Neural cell (in vitro differentiated cells): Measurements from ENCODE around the gene RYR2. TPM values are rescaled to one million over a fixed set of nuclear protein-coding genes. Genes with fewer than 3 reads are reported as not detected.

Experiments
- H2AFZ ChIP-seq: fragments of 200-600, 300-800 bp; sonication (generic), shearing (Covaris generic); 2 replicates; pipeline ENCODE4 v1.6.0; 2014; ENCODE audit warnings: low read depth, mild to moderate bottlenecking, antibody characterized with exemption, low read length, moderate library complexity
- H3F3A ChIP-seq: fragments of 200-600 bp; shearing (Covaris generic); 2 replicates; pipeline ENCODE4 v1.6.1; 2016; ENCODE audit warnings: mild to moderate bottlenecking, moderate library complexity, mixed read lengths, antibody characterized with exemption, low read length; ENCODE audit not compliant: insufficient read depth, poor library complexity, severe bottlenecking
- H3K27ac ChIP-seq: fragments of 200-600, 300-800 bp; sonication (generic), shearing (Covaris generic); 2 replicates; pipeline ENCODE4 v1.5.1; 2014; ENCODE audit warnings: mild to moderate bottlenecking, low read length, moderate library complexity
- H3K27me3 ChIP-seq: fragments of 300-800, 200-600 bp; sonication (generic), shearing (Covaris generic); 2 replicates; pipeline ENCODE4 v1.6.0; 2014; ENCODE audit warnings: mild to moderate bottlenecking, low read depth, low read length, moderate library complexity; ENCODE audit not compliant: insufficient read depth
- H3K36me3 ChIP-seq: fragments of 300-800, 200-600 bp; sonication (generic), shearing (Covaris generic); 2 replicates; pipeline ENCODE4 v1.5.1; 2014; ENCODE audit warnings: mild to moderate bottlenecking, antibody characterized with exemption, low read length, moderate library complexity; ENCODE audit not compliant: insufficient read depth
- H3K4me2 ChIP-seq: fragments of 300-800, 200-600 bp; sonication (generic), shearing (Covaris generic); 2 replicates; pipeline ENCODE4 v1.6.0; 2014; ENCODE audit warnings: mild to moderate bottlenecking, low read length
- H3K4me3 ChIP-seq: fragments of 300-800, 200-600 bp; sonication (generic), shearing (Covaris generic); 2 replicates; pipeline ENCODE4 v1.5.1; 2014; ENCODE audit warnings: mild to moderate bottlenecking, low read length, moderate library complexity
- H3K79me2 ChIP-seq: fragments of 200-600 bp; shearing (Covaris generic); replicated peaks from 2 replicates; pipeline ENCODE4 v1.6.0; 2014; ENCODE audit warnings: mild to moderate bottlenecking, low read length, moderate library complexity; ENCODE audit not compliant: insufficient read depth
- H3K9ac ChIP-seq: fragments of 300-800, 200-600 bp; sonication (generic), shearing (Covaris generic); 2 replicates; pipeline ENCODE4 v1.6.1; 2016; ENCODE audit warnings: mild to moderate bottlenecking, low read length, mixed read lengths
- H3K9me2 ChIP-seq: fragments of 200-600 bp; shearing (Covaris generic); 2 replicates; pipeline ENCODE4 v1.6.1; 2016; ENCODE audit warnings: mild to moderate bottlenecking, low read length, mixed read lengths; ENCODE audit not compliant: insufficient read depth
- H3K9me3 ChIP-seq: fragments of 200-600, 300-800 bp; sonication (generic), shearing (Covaris generic); 2 replicates; pipeline ENCODE4 v1.6.1; 2016; ENCODE audit warnings: mild to moderate bottlenecking, mixed run types, low read length, moderate library complexity, mixed read lengths
- H4K20me1 ChIP-seq: fragments of 200-600 bp; shearing (Covaris generic); 2 replicates; pipeline ENCODE4 v1.6.1; 2016; ENCODE audit warnings: mild to moderate bottlenecking, mixed run types; ENCODE audit not compliant: insufficient read depth
- EP300 ChIP-seq: fragments of 450-650 bp; conservative IDR thresholded peaks from 2 replicates; pipeline ENCODE4 v1.6.1; 2014; ENCODE audit warnings: antibody characterized with exemption, mild to moderate bottlenecking, moderate library complexity; ENCODE audit not compliant: poor library complexity, severe bottlenecking
- EZH2 ChIP-seq: fragments of 200-600, 300-800 bp; shearing (Covaris generic), sonication (generic); IDR thresholded peaks from 2 replicates; pipeline ENCODE4 v1.6.1; 2014; ENCODE audit warnings: antibody characterized with exemption, low read length, borderline replicate concordance, mild to moderate bottlenecking; ENCODE audit not compliant: insufficient read depth, poor library complexity, severe bottlenecking
- MXI1 ChIP-seq: fragments of 450-650 bp; conservative IDR thresholded peaks from 2 replicates; pipeline ENCODE4 v1.6.1; 2014; ENCODE audit warnings: antibody characterized with exemption, mild to moderate bottlenecking; ENCODE audit not compliant: poor library complexity, severe bottlenecking
- POLR2AphosphoS5 ChIP-seq: IDR thresholded peaks from 2 replicates; pipeline ENCODE4 v1.6.1; 2012
- RAD21 ChIP-seq: fragments of 450-650 bp; conservative IDR thresholded peaks from 2 replicates; pipeline ENCODE4 v1.6.1; 2014; ENCODE audit warnings: antibody characterized with exemption, mild to moderate bottlenecking, moderate library complexity
- SMC3 ChIP-seq: fragments of 450-650 bp; conservative IDR thresholded peaks from 2 replicates; pipeline ENCODE4 v1.6.1; 2014; ENCODE audit warnings: antibody characterized with exemption, mild to moderate bottlenecking, moderate library complexity; ENCODE audit not compliant: poor library complexity
- TAF1 ChIP-seq: IDR thresholded peaks from 2 replicates; pipeline ENCODE4 v1.6.1; 2012; ENCODE audit warnings: low read depth
- polyA plus RNA-seq: library from polyadenylated mRNA; depleted of rRNA; stranded (reverse); fragments of >200 nt; gene quantifications from 2 replicates; pipeline ENCODE4 v1.2.3, GENCODE V29; 2014
- TF ChIP-seq, protein P1 (sequence below): IDR thresholded peaks from 2 replicates; pipeline ENCODE4 v1.6.1; 2012; ENCODE audit warnings: borderline replicate concordance
- TF ChIP-seq, protein P2 (sequence below): fragments of 450-650 bp; IDR thresholded peaks from 2 replicates; pipeline ENCODE4 v1.5.1; 2014; ENCODE audit warnings: antibody characterized with exemption, mild to moderate bottlenecking, moderate library complexity; ENCODE audit not compliant: poor library complexity, severe bottlenecking

Gene RYR2
- polyA plus RNA-seq, 1 donor from 2014 or later = 3.8 TPM

DNA sequence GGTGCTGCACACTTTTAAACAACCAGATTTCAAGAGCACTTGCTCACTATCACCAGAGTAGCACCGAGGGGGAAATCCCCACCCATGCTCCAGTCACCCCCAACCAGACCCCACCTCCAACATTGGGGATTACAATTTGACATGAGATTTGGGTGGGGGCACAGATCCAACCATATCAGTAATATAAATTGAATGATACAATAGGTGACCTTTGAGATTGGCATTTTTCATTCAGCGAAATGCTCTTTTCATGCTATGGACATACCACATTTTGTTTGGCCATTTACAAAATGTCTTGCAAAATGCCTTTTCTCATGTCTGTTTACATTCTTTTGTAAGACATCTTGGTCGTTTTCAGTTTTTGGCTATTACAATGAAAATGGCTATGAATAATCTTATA is 23.9 kb downstream of the RYR2 start:
- no peaks in the 10 kb centered on the region for H3F3A ChIP-seq
- H3K9me2 ChIP-seq = no peaks in the 10 kb centered on the region
- H3K27ac ChIP-seq = no peak overlapping the region
- no peak overlapping the region for H3K4me3 ChIP-seq
- H3K27me3 ChIP-seq = no peaks in the 10 kb centered on the region
- no peaks in the 10 kb centered on the region for H4K20me1 ChIP-seq
- no peak overlapping the region for H2AFZ ChIP-seq
- H3K36me3 ChIP-seq = no peaks in the 10 kb centered on the region
- TF ChIP-seq SMC3 (no peak), POLR2AphosphoS5 (no peak), EZH2 (no peak), TAF1 (no peak), EP300 (no peak)
- H3K79me2 ChIP-seq = no peaks in the 10 kb centered on the region
- H3K9me3 ChIP-seq = no peaks in the 10 kb centered on the region
- H3K4me2 ChIP-seq = no peak overlapping the region
- H3K9ac ChIP-seq = no peak overlapping the region

DNA sequence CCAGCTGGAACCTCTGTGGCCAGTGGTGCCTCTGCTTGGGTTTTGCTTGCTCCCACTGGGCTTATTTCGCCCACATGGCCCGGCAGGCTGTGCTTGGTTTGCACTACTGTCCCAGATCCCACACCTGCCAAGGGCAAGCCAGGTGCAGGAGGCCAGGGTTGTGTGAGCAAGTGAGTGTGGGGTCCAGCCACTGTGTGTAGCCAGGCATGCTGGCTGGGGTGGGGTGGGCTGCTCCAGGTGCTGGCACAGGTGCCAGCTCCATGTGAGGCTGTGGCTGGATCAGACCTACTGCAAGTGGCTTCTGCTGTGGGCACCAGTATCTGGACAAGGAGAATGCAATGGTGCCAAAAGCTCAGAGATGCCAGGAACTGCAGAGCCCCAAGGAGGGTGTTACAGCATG is 28.5 kb downstream of the RYR2 start:
- TF ChIP-seq EP300 (no peak), MXI1 (no peak), POLR2AphosphoS5 (no peak), SMC3 (no peak), RAD21 (no peak), TAF1 (no peak), EZH2 (no peak)
- TF ChIP-seq, protein P1, sequence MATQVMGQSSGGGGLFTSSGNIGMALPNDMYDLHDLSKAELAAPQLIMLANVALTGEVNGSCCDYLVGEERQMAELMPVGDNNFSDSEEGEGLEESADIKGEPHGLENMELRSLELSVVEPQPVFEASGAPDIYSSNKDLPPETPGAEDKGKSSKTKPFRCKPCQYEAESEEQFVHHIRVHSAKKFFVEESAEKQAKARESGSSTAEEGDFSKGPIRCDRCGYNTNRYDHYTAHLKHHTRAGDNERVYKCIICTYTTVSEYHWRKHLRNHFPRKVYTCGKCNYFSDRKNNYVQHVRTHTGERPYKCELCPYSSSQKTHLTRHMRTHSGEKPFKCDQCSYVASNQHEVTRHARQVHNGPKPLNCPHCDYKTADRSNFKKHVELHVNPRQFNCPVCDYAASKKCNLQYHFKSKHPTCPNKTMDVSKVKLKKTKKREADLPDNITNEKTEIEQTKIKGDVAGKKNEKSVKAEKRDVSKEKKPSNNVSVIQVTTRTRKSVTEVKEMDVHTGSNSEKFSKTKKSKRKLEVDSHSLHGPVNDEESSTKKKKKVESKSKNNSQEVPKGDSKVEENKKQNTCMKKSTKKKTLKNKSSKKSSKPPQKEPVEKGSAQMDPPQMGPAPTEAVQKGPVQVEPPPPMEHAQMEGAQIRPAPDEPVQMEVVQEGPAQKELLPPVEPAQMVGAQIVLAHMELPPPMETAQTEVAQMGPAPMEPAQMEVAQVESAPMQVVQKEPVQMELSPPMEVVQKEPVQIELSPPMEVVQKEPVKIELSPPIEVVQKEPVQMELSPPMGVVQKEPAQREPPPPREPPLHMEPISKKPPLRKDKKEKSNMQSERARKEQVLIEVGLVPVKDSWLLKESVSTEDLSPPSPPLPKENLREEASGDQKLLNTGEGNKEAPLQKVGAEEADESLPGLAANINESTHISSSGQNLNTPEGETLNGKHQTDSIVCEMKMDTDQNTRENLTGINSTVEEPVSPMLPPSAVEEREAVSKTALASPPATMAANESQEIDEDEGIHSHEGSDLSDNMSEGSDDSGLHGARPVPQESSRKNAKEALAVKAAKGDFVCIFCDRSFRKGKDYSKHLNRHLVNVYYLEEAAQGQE = no peak
- TF ChIP-seq, protein P2, sequence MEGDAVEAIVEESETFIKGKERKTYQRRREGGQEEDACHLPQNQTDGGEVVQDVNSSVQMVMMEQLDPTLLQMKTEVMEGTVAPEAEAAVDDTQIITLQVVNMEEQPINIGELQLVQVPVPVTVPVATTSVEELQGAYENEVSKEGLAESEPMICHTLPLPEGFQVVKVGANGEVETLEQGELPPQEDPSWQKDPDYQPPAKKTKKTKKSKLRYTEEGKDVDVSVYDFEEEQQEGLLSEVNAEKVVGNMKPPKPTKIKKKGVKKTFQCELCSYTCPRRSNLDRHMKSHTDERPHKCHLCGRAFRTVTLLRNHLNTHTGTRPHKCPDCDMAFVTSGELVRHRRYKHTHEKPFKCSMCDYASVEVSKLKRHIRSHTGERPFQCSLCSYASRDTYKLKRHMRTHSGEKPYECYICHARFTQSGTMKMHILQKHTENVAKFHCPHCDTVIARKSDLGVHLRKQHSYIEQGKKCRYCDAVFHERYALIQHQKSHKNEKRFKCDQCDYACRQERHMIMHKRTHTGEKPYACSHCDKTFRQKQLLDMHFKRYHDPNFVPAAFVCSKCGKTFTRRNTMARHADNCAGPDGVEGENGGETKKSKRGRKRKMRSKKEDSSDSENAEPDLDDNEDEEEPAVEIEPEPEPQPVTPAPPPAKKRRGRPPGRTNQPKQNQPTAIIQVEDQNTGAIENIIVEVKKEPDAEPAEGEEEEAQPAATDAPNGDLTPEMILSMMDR = no peak
- Histone ChIP-seq H3K4me3 (no peak overlapping the region), H3K27me3 (no peaks in the 10 kb centered on the region), H3K79me2 (no peaks in the 10 kb centered on the region), H3F3A (no peaks in the 10 kb centered on the region), H3K9me2 (no peaks in the 10 kb centered on the region), H3K9me3 (no peaks in the 10 kb centered on the region), H3K27ac (no peak overlapping the region), H2AFZ (no peak overlapping the region), H3K36me3 (no peaks in the 10 kb centered on the region), H3K4me2 (no peak overlapping the region), H3K9ac (no peak overlapping the region), H4K20me1 (no peaks in the 10 kb centered on the region)
